Right lobe of liver (tissue), 6 donors: ENCODE data around the gene BCL7C. TPM values are rescaled to one million over a fixed set of nuclear protein-coding genes. Genes with fewer than 3 reads are reported as not detected.

Experiments
- ATAC-seq, 4 donors: fragments of 200-7000 bp; cut with Tn5 transposase; one replicate each; pipeline ENCODE4 v1.9.1; 2020; ENCODE audit warnings: mild to moderate bottlenecking in 4 of 4, moderate library complexity in 4 of 4
- DNase-seq, 3 donors: peaks; one replicate each; pipeline ENCODE4 v3.0.0-alpha.2; 2020
- H3K27ac ChIP-seq, 3 donors: fragments of 200-600 bp; one replicate each; pipeline ENCODE4 v1.8.0; 2022
- H3K27me3 ChIP-seq, 2 donors: fragments of 200-600 bp; one replicate each; pipeline ENCODE4 v1.8.0; 2022
- H3K36me3 ChIP-seq, 4 donors: fragments of 200-600 bp; sonication (generic) in 1 of 4; one replicate each; pipeline versions ENCODE4 v1.5.1 to v1.8.0; 2017 to 2022; ENCODE audit warnings: control low read depth in 1 of 4
- H3K4me1 ChIP-seq, 4 donors: fragments of 200-600 bp; sonication (generic) in 1 of 4; one replicate each; pipeline versions ENCODE4 v1.5.1 to v1.8.0; 2017 to 2022; ENCODE audit warnings: control low read depth in 1 of 4
- H3K4me3 ChIP-seq, 3 donors: fragments of 200-600 bp; one replicate each; pipeline ENCODE4 v1.8.0; 2022
- H3K9me3 ChIP-seq, 4 donors: fragments of 200-600 bp; sonication (generic) in 1 of 4; one replicate each; pipeline versions ENCODE4 v1.5.1 to v1.8.0; 2017 to 2022; ENCODE audit warnings: control low read depth in 1 of 4
- POLR2A ChIP-seq: fragments of 450-650 bp; IDR thresholded peaks from one replicate; pipeline ENCODE4 v1.6.1; 2017; ENCODE audit warnings: antibody characterized with exemption, mild to moderate bottlenecking
- WGBS: methylation state at CpG from one replicate; pipeline ENCODE4 v1.1.6; 2018; ENCODE audit warnings: low coverage, low lambda C conversion rate; ENCODE audit not compliant: insufficient coverage; ENCODE audit errors: missing lambda C conversion rate; 5-methylcytosine and 5-hydroxymethylcytosine counted together
- intact Hi-C, 2 donors: fragments of 100-400 bp; cut with DNase I; formaldehyde crosslinking; loops; one replicate each; pipeline versions ENCODE4 v1.11.2 to v1.14.1; 2022
- total RNA-seq, 6 experiments: library from RNA; depleted of rRNA in 2 of 6; stranded (reverse); fragments of >200 nt in 2 of 6; fragmentation: NEBNext Ultra II Directional in 3 of 6; extraction: Animal tissue kit (Norgen Biotek cat#: 25700) in 3 of 6; gene quantifications; one replicate each; pipeline versions ENCODE4 v1.1.0 to v1.2.4, GENCODE V29; 2016 to 2023
- TF ChIP-seq, protein P1 (sequence below), 4 donors: fragments of 200-600 bp in 3 of 4; fragments of 450-650 bp in 1 of 4; IDR thresholded peaks; one replicate each; pipeline versions ENCODE4 v1.5.1 to v1.8.0; 2016 to 2022; ENCODE audit warnings: antibody characterized with exemption in 4 of 4, mild to moderate bottlenecking in 2 of 4
- donor health status: DM: no; HTN: yes; CAD: no.
- donor health status: DM: no; HTN: no; CAD: no.
- donor health status: DM: no; HTN: no; CAD: no.
- donor health status: DM: no; HTN: yes; CAD: no.
- donor health status: DM: no; HTN: yes; CAD: no.

BCL7C gene
- total RNA-seq, 6 experiments from 2014 or later = 5.9 to 14.3 (median 7.9) TPM

DNA sequence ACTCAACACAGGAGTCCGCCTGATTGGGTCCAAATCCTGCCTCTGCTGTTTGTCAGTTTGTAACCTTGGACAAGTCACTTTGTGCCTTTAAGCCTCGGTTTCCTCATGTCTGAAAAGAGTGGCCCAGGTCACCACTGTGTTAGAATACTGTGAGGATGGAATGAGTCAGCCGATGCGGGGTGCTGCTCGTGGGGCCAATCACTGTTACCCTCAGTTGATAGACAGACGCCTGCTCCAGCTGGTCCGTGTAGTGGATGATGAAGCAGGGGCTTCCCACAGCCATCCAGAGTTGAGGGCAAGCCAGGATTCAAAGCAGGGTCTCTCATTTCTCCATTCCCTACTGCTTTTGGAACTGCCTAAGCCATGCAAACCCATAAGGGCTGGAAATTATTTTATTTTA is 35.3 kb upstream of the BCL7C start:
- ATAC-seq (no peak), DNase-seq (no peak)
- no peaks in the 10 kb centered on the region for H3K9me3 ChIP-seq
- no peaks in the 10 kb centered on the region for H3K4me1 ChIP-seq
- no peaks in the 10 kb centered on the region for H3K27me3 ChIP-seq
- intact Hi-C loops = no loop called here
- H3K36me3 ChIP-seq = no peaks in the 10 kb centered on the region
- no peak overlapping the region for H3K4me3 ChIP-seq
- no peak for TF ChIP-seq POLR2A
- TF ChIP-seq, protein P1, sequence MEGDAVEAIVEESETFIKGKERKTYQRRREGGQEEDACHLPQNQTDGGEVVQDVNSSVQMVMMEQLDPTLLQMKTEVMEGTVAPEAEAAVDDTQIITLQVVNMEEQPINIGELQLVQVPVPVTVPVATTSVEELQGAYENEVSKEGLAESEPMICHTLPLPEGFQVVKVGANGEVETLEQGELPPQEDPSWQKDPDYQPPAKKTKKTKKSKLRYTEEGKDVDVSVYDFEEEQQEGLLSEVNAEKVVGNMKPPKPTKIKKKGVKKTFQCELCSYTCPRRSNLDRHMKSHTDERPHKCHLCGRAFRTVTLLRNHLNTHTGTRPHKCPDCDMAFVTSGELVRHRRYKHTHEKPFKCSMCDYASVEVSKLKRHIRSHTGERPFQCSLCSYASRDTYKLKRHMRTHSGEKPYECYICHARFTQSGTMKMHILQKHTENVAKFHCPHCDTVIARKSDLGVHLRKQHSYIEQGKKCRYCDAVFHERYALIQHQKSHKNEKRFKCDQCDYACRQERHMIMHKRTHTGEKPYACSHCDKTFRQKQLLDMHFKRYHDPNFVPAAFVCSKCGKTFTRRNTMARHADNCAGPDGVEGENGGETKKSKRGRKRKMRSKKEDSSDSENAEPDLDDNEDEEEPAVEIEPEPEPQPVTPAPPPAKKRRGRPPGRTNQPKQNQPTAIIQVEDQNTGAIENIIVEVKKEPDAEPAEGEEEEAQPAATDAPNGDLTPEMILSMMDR (IDR thresholded peaks at IDR 0.05) = no peak
- H3K27ac ChIP-seq = no peak overlapping the region
- 80% methylated on average over 4 of the region's 7 CpGs for WGBS

- DNase-seq (no peak), ATAC-seq (no peak)
- Histone ChIP-seq H3K27ac (no peak overlapping the region), H3K4me1 (no peaks in the 10 kb centered on the region), H3K4me3 (no peak overlapping the region), H3K27me3 (no peaks in the 10 kb centered on the region), H3K36me3 (no peaks in the 10 kb centered on the region), H3K9me3 (no peaks in the 10 kb centered on the region)
- intact Hi-C loops = no loop called here
- TF ChIP-seq, protein P1 (IDR thresholded peaks at IDR 0.05) = no peak
- no peak for TF ChIP-seq POLR2A
- WGBS = 100% methylated on average over 2 of the region's 11 CpGs
Measured at GRCh38 chr16:30928390-30928789, 34.5 kb upstream of the BCL7C start.

- no peaks in the 10 kb centered on the region for H3K36me3 ChIP-seq
- intact Hi-C loops = no loop called here
Measured at GRCh38 chr16:30927789-30928378, 34.0 kb upstream of the BCL7C start.

DNA sequence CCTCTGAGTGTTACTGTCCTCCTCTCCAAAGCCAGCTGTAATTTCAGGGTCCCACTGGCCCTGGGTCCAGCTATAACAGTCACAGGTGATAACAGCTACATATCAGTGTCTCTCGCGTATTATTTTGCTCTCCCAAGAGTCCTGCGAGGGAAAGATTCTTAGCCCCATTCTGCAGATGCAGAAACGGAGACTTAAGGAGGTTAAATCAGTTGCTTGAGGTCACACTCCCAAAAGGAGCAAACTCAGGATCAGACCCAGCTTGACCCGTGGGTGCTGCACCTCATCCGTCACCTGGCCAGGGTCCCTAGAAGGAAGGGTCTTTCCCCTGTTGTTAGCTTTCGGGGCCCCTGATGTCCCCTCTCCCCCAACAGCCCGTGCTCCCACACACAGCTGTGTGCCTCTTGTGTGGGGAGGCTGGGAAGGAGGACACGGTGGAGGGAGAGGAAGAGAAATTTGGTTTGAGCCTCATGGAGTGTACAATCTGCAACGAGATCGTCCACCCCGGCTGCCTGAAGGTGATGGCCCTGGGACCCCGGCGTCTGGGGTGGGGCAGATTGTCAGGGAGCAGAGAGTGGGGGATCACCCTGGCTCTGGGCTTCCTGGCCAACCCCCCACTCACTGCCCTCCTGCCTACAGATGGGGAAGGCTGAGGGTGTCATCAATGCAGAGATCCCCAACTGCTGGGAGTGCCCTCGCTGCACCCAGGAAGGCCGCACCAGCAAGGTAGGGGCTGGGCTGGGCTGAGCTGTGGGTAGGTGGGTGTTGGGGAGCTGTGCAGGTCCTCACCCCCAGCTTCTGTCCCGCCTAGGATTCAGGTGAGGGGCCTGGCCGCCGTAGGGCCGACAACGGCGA is 33.3 kb upstream of the BCL7C start:
- Histone ChIP-seq H3K4me3 (no peak overlapping the region), H3K4me1 (no peaks in the 10 kb centered on the region), H3K27me3 (no peaks in the 10 kb centered on the region), H3K36me3 (no peaks in the 10 kb centered on the region), H3K9me3 (no peaks in the 10 kb centered on the region), H3K27ac (no peak overlapping the region)
- TF ChIP-seq, protein P1 (IDR thresholded peaks at IDR 0.05) = no peak
- TF ChIP-seq POLR2A = no peak
- ATAC-seq = no peak
- no peak for DNase-seq
- intact Hi-C loops = no loop called here
- 89% methylated on average over 4 of the region's 22 CpGs for WGBS

More at GRCh38 chr16:30927789-30928378, 34.0 kb upstream of the BCL7C start:
- H3K4me3 ChIP-seq = no peak overlapping the region
- WGBS = 58% methylated on average over 9 of the region's 15 CpGs
- DNase-seq = peak in 2 of 3 donors; percentile 61 to 66
- no peaks in the 10 kb centered on the region for H3K4me1 ChIP-seq
- H3K27me3 ChIP-seq = no peaks in the 10 kb centered on the region
- no peaks in the 10 kb centered on the region for H3K9me3 ChIP-seq
- no peak overlapping the region for H3K27ac ChIP-seq
- TF ChIP-seq, protein P1 (IDR thresholded peaks at IDR 0.05) = no peak
- TF ChIP-seq POLR2A = no peak
- peak in 2 of 4 donors; percentile 7 to 14 for ATAC-seq
